Measurements from ENCODE around the gene DHRS13. TPM values are rescaled to one million over a fixed set of nuclear protein-coding genes. Genes with fewer than 3 reads are reported as not detected.

The DHRS13 gene
- total and polyA plus RNA-seq, 4 donors, result 5.0 to 91.6 (median 11.0) TPM

GRCh38 chr17:28875848-28876550, 26.9 kb downstream of the DHRS13 start:
- WGBS, result 61% methylated on average over 1 of the region's 1 CpG
- H3K4me1 ChIP-seq (ENCODE audit: control insufficient read depth in 4 of 4, insufficient read depth in 4 of 4, low read length in 3 of 4), result no peaks in the 10 kb centered on the region
- H3K4me3 ChIP-seq (ENCODE audit: low read depth in 1 of 3, low read length in 3 of 3), result no peak overlapping the region
- H3K27ac ChIP-seq (ENCODE audit: low read depth in 1 of 2, low read length in 2 of 2), result no peak overlapping the region
- no peak for TF ChIP-seq RAD21 (IDR thresholded peaks at IDR 0.05)
- no peak for TF ChIP-seq ZBTB33 (IDR thresholded peaks at IDR 0.05)
- no peak for TF ChIP-seq FOXA2 (IDR thresholded peaks at IDR 0.05)
- no peak for TF ChIP-seq CTCF (IDR thresholded peaks at IDR 0.05; ENCODE audit: low read depth, low read length, missing input control)
- TF ChIP-seq NR2F2 (IDR thresholded peaks at IDR 0.05), result no peak
- no peak for TF ChIP-seq EGR1 (IDR thresholded peaks at IDR 0.05; ENCODE audit: low read depth in 2 of 2)
- no peak for TF ChIP-seq FOXA1 (IDR thresholded peaks at IDR 0.05)
- TF ChIP-seq GABPA (IDR thresholded peaks at IDR 0.05 in 1 of 2, conservative IDR thresholded peaks at IDR 0.05 in 1 of 2), result no peak
- no peak for TF ChIP-seq TAF1 (conservative IDR thresholded peaks at IDR 0.05)
- TF ChIP-seq YY1 (IDR thresholded peaks at IDR 0.05), result no peak
- no peak for TF ChIP-seq SP1 (IDR thresholded peaks at IDR 0.05)
- TF ChIP-seq HNF4A (conservative IDR thresholded peaks at IDR 0.05), result no peak
- TF ChIP-seq RXRA (IDR thresholded peaks at IDR 0.05), result no peak
- no peak for TF ChIP-seq REST (IDR thresholded peaks at IDR 0.05)
- no peak for TF ChIP-seq HNF4G (IDR thresholded peaks at IDR 0.05)
- no peak for TF ChIP-seq JUND (IDR thresholded peaks at IDR 0.05)
- no peaks in the 10 kb centered on the region for H3K27me3 ChIP-seq (ENCODE audit: control insufficient read depth in 4 of 4, insufficient read depth in 4 of 4, low read length in 3 of 4)
- no peak overlapping the region for H3K9ac ChIP-seq (ENCODE audit: low read depth in 1 of 2, low read length in 2 of 2)
- peaks cover 10 to 26% (median 20%) of the 10 kb centered on the region in 4 donors for H3K36me3 ChIP-seq (ENCODE audit: control insufficient read depth in 4 of 4, insufficient read depth in 3 of 4, low read depth in 1 of 4, low read length in 3 of 4)
- H3K9me3 ChIP-seq (ENCODE audit: control insufficient read depth in 4 of 4, low read length in 3 of 4), result no peaks in the 10 kb centered on the region
- DNase-seq (ENCODE audit: low spot score), result no peak

- 93% methylated on average over 3 of the region's 3 CpGs for WGBS
- Histone ChIP-seq H3K36me3 (ENCODE audit: control insufficient read depth in 4 of 4, insufficient read depth in 3 of 4, low read depth in 1 of 4, low read length in 3 of 4) (peaks cover 2 to 14% (median 9%) of the 10 kb centered on the region in 4 donors), H3K9ac (ENCODE audit: low read depth in 1 of 2, low read length in 2 of 2) (no peak overlapping the region), H3K27ac (ENCODE audit: low read depth in 1 of 2, low read length in 2 of 2) (no peak overlapping the region), H3K4me3 (ENCODE audit: low read depth in 1 of 3, low read length in 3 of 3) (no peak overlapping the region), H3K9me3 (ENCODE audit: control insufficient read depth in 4 of 4, low read length in 3 of 4) (no peaks in the 10 kb centered on the region), H3K4me1 (ENCODE audit: control insufficient read depth in 4 of 4, insufficient read depth in 4 of 4, low read length in 3 of 4) (no peaks in the 10 kb centered on the region), H3K27me3 (ENCODE audit: control insufficient read depth in 4 of 4, insufficient read depth in 4 of 4, low read length in 3 of 4) (no peaks in the 10 kb centered on the region)
- DNase-seq (ENCODE audit: low spot score), result no peak
- TF ChIP-seq HNF4A (conservative IDR thresholded peaks at IDR 0.05), result no peak
- TF ChIP-seq GABPA (IDR thresholded peaks at IDR 0.05 in 1 of 2, conservative IDR thresholded peaks at IDR 0.05 in 1 of 2), result no peak
- TF ChIP-seq FOXA1 (IDR thresholded peaks at IDR 0.05), result no peak
- no peak for TF ChIP-seq SP1 (IDR thresholded peaks at IDR 0.05)
Measured at GRCh38 chr17:28874750-28875149, 28.1 kb downstream of the DHRS13 start.
